K562 (cell line): Measurements from ENCODE around the gene ZNF467. TPM values are rescaled to one million over a fixed set of nuclear protein-coding genes. Genes with fewer than 3 reads are reported as not detected.

Experiments
- CEBPG ChIP-seq, 3 experiments: fragments of 200-800 bp in 1 of 3; sonication (Bioruptor generic) in 1 of 3; sonication (generic) in 1 of 3; formaldehyde crosslinking in 1 of 3; IDR thresholded peaks in 2 of 3; conservative IDR thresholded peaks in 1 of 3; 2 replicates each; pipeline versions ENCODE4 v1.6.1 to v1.8.0; 2016 to 2022; ENCODE audit warnings: missing compliant biosample characterization in 2 of 3, missing genetic modification characterization in 2 of 3, mild to moderate bottlenecking in 1 of 3, missing genetic modification reagents in 1 of 3
- ESRRA ChIP-seq: fragments of 450-650 bp; IDR thresholded peaks from 2 replicates; pipeline ENCODE4 v1.6.1; 2014; ENCODE audit warnings: low read depth, mild to moderate bottlenecking, moderate library complexity, borderline replicate concordance
- HOXB6 ChIP-seq: fragments of 250-450 bp; sonication (Bioruptor Pico); IDR thresholded peaks from 2 replicates; pipeline ENCODE4 v1.5.1; 2022; ENCODE audit warnings: mild to moderate bottlenecking, borderline replicate concordance
- KDM5B ChIP-seq: fragments of 200-600 bp; sonication (generic); IDR thresholded peaks from 2 replicates; pipeline ENCODE4 v1.6.1; 2012; ENCODE audit warnings: low read depth, mild to moderate bottlenecking, moderate library complexity, low read length, control low read depth, inconsistent platforms; ENCODE audit not compliant: insufficient replicate concordance
- L3MBTL2 ChIP-seq: fragments of 450-650 bp; IDR thresholded peaks from 2 replicates; pipeline ENCODE4 v1.6.1; 2016; ENCODE audit warnings: mild to moderate bottlenecking, moderate library complexity
- MTA3 ChIP-seq: fragments of 450-650 bp; formaldehyde crosslinking; IDR thresholded peaks from 2 replicates; pipeline ENCODE4 v1.6.1; 2017; ENCODE audit warnings: mild to moderate bottlenecking, borderline replicate concordance
- NFIC ChIP-seq: fragments of 450-650 bp; IDR thresholded peaks from 2 replicates; pipeline ENCODE4 v1.6.1; 2017; ENCODE audit warnings: mild to moderate bottlenecking, inconsistent platforms
- POLR2G ChIP-seq: fragments of 200-400 bp; formaldehyde crosslinking; IDR thresholded peaks from 2 replicates; pipeline ENCODE4 v1.6.1; 2017; ENCODE audit warnings: low read depth, mild to moderate bottlenecking, antibody characterized with exemption, low read length, moderate library complexity
- SMAD4 ChIP-seq: fragments of 250-450 bp; sonication (Bioruptor Pico); conservative IDR thresholded peaks from 2 replicates; pipeline ENCODE4 v1.8.0; 2021; ENCODE audit warnings: inconsistent platforms, mild to moderate bottlenecking, moderate library complexity
- TOE1 ChIP-seq, 2 experiments: fragments of 450-650 bp in 1 of 2; sonication (generic) in 1 of 2; formaldehyde crosslinking in 1 of 2; IDR thresholded peaks; 2 replicates each; pipeline versions ENCODE4 v1.7.1 to v1.8.0; 2016 to 2022; ENCODE audit warnings: borderline replicate concordance in 2 of 2, mild to moderate bottlenecking in 2 of 2, antibody characterized with exemption in 1 of 2, inconsistent platforms in 1 of 2, low read depth in 1 of 2, missing genetic modification reagents in 1 of 2, moderate library complexity in 1 of 2
- ZC3H4 ChIP-seq: sonication (generic); formaldehyde crosslinking; IDR thresholded peaks from 2 replicates; pipeline ENCODE4 v1.9.0; 2021; ENCODE audit warnings: missing genetic modification reagents, borderline replicate concordance
- ZFP36 ChIP-seq: fragments of 150-350 bp; IDR thresholded peaks from 2 replicates; pipeline ENCODE4 v1.6.1; 2018; ENCODE audit warnings: low read length, low read depth; ENCODE audit not compliant: partially characterized antibody
- ZNF224 ChIP-seq: sonication (generic); formaldehyde crosslinking; IDR thresholded peaks from 2 replicates; pipeline ENCODE4 v1.8.0; 2022; ENCODE audit warnings: mild to moderate bottlenecking, missing genetic modification reagents
- polyA plus RNA-seq, 8 experiments: library from polyadenylated mRNA; depleted of rRNA in 4 of 8; stranded (reverse) in 5 of 8; unstranded in 3 of 8; fragments of >200 nt; fragmentation: Nextera tagmentation in 2 of 8; fragmentation: Illumina TruSeq in 1 of 8; extraction: Ambion mirVana in 2 of 8; extraction: Trizol in 1 of 8; gene quantifications; 2 replicates each; pipeline versions ENCODE4 v1.2.1 to v1.2.3, GENCODE V29; 2011 to 2014; ENCODE audit warnings: inconsistent platforms in 1 of 8, missing spikeins in 1 of 8
- total RNA-seq, 7 experiments: library from RNA; depleted of rRNA in 6 of 7; stranded (reverse); fragments of >200 nt in 6 of 7; fragmentation: Illumina TruSeq in 2 of 7; extraction: Trizol in 2 of 7; gene quantifications; 2 replicates each; pipeline versions ENCODE4 v1.2.1 to v1.2.3, GENCODE V29; 2011 to 2021; ENCODE audit warnings: low replicate concordance in 1 of 7
- TF ChIP-seq, protein P1 (sequence below): sonication (generic); formaldehyde crosslinking; IDR thresholded peaks from 2 replicates; pipeline ENCODE4 v1.8.0; 2022; ENCODE audit warnings: missing genetic modification reagents, mild to moderate bottlenecking, moderate library complexity, borderline replicate concordance
- TF ChIP-seq, protein P2 (sequence below), 3 experiments: IDR thresholded peaks in 2 of 3; conservative IDR thresholded peaks in 1 of 3; 2 replicates each; pipeline ENCODE4 v1.5.1; 2011 to 2012; ENCODE audit warnings: low read length in 3 of 3, mild to moderate bottlenecking in 3 of 3, control low read depth in 2 of 3, improper control_type of control experiment in 1 of 3, inconsistent platforms in 1 of 3, low read depth in 1 of 3, mixed read lengths in 1 of 3, moderate library complexity in 1 of 3; ENCODE audit not compliant: insufficient read depth in 2 of 3
- TF ChIP-seq, protein P3 (sequence below): sonication (generic); formaldehyde crosslinking; IDR thresholded peaks from 2 replicates; pipeline ENCODE4 v1.9.0; 2022; ENCODE audit warnings: mild to moderate bottlenecking, missing genetic modification reagents
- TF ChIP-seq, protein P4 (sequence below): fragments of 450-650 bp; IDR thresholded peaks from 2 replicates; pipeline ENCODE4 v1.6.1; 2018; ENCODE audit not compliant: partially characterized antibody

ZNF467 gene
- total and polyA plus RNA-seq, 9 of the 15 experiments (the other 6 are each of a cell fraction or from before 2014, with no cell fraction given), result 0.32 to 14.2 (median 1.7) TPM

DNA sequence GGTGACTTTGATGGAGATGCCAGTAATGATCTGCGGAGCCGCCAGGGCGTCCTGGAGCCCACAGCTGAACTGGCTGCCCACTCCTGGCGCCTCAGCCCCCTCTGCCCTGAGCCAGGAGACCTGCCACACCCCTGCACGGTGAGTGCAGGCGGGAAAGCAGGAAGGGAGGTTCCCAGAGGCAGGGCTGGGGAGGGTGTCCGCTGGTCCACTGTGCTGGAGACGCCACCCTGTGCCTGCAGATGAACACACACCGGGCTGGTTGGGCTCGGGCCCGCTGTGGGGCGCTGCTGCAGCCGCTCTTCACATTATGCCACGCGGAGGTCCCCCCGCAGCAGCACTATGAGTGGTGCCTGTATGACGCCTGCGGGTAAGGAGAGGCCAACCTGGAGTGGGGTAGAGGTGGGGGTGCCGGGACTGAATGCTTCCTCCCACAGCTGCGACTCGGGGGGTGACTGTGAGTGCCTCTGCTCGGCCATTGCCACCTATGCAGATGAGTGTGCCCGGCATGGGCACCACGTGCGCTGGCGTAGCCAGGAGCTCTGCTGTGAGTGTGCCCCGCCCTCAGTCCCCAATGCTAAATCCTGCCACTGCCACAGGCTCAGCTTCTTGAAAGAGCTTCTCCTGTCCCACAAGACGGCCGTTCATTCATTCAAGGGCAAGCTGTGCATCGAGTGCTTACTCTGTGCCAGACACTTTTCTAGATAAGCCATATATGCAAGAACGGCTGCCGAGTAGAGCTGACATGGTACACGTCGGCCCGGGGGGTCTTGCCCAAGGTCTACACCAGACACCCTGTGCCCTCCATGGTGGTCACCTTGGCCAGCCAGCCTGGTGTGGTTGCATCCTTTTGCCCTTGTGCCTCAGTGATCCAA is 14.3 kb upstream of the ZNF467 start (continued):
- peak; percentile 7; the same call in 1 of the 2 replicates for TF ChIP-seq CEBPG (CRISPR knock-in tag; IDR thresholded peaks at IDR 0.05)
- TF ChIP-seq CEBPG (tag; conservative IDR thresholded peaks at IDR 0.05 in 1 of 2, IDR thresholded peaks at IDR 0.05 in 1 of 2), result no peak
- TF ChIP-seq, protein P1, sequence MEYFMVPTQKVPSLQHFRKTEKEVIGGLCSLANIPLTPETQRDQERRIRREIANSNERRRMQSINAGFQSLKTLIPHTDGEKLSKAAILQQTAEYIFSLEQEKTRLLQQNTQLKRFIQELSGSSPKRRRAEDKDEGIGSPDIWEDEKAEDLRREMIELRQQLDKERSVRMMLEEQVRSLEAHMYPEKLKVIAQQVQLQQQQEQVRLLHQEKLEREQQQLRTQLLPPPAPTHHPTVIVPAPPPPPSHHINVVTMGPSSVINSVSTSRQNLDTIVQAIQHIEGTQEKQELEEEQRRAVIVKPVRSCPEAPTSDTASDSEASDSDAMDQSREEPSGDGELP (CRISPR knock-in tag), result peak; percentile 77
- peak; percentile 85; the same call in 1 of the 2 replicates for TF ChIP-seq MTA3
- TF ChIP-seq, protein P2, sequence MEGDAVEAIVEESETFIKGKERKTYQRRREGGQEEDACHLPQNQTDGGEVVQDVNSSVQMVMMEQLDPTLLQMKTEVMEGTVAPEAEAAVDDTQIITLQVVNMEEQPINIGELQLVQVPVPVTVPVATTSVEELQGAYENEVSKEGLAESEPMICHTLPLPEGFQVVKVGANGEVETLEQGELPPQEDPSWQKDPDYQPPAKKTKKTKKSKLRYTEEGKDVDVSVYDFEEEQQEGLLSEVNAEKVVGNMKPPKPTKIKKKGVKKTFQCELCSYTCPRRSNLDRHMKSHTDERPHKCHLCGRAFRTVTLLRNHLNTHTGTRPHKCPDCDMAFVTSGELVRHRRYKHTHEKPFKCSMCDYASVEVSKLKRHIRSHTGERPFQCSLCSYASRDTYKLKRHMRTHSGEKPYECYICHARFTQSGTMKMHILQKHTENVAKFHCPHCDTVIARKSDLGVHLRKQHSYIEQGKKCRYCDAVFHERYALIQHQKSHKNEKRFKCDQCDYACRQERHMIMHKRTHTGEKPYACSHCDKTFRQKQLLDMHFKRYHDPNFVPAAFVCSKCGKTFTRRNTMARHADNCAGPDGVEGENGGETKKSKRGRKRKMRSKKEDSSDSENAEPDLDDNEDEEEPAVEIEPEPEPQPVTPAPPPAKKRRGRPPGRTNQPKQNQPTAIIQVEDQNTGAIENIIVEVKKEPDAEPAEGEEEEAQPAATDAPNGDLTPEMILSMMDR (IDR thresholded peaks at IDR 0.05 in 2 of 3, conservative IDR thresholded peaks at IDR 0.05 in 1 of 3; ENCODE audit: insufficient read depth in 2 of 3, low read depth in 1 of 3, low read length in 3 of 3), result peak; percentile 83 to 99 (median 99)
- no peak for TF ChIP-seq HOXB6 (CRISPR knock-in tag)
- peak; percentile 95 for TF ChIP-seq L3MBTL2
- TF ChIP-seq ZFP36, result peak; percentile 25
- no peak for TF ChIP-seq ZNF224
- TF ChIP-seq, protein P3, sequence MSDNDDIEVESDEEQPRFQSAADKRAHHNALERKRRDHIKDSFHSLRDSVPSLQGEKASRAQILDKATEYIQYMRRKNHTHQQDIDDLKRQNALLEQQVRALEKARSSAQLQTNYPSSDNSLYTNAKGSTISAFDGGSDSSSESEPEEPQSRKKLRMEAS, result peak; percentile 93
- peak; percentile 58; the same call in 1 of the 2 replicates for TF ChIP-seq TOE1 (IDR thresholded peaks at IDR 0.05; ENCODE audit: borderline replicate concordance)
- no peak; the same call in 1 of the 2 replicates for TF ChIP-seq TOE1 (CRISPR knock-in tag; IDR thresholded peaks at IDR 0.05; ENCODE audit: borderline replicate concordance, low read depth)
- peak; percentile 48; the same call in 1 of the 2 replicates for TF ChIP-seq POLR2G
- TF ChIP-seq ZC3H4 (CRISPR knock-in tag), result peak; percentile 77; the same call in 1 of the 2 replicates
- TF ChIP-seq SMAD4, result peak; percentile 54
- TF ChIP-seq NFIC, result peak; percentile 41
- peak; percentile 25; the same call in 1 of the 2 replicates for TF ChIP-seq ESRRA
- TF ChIP-seq, protein P4, sequence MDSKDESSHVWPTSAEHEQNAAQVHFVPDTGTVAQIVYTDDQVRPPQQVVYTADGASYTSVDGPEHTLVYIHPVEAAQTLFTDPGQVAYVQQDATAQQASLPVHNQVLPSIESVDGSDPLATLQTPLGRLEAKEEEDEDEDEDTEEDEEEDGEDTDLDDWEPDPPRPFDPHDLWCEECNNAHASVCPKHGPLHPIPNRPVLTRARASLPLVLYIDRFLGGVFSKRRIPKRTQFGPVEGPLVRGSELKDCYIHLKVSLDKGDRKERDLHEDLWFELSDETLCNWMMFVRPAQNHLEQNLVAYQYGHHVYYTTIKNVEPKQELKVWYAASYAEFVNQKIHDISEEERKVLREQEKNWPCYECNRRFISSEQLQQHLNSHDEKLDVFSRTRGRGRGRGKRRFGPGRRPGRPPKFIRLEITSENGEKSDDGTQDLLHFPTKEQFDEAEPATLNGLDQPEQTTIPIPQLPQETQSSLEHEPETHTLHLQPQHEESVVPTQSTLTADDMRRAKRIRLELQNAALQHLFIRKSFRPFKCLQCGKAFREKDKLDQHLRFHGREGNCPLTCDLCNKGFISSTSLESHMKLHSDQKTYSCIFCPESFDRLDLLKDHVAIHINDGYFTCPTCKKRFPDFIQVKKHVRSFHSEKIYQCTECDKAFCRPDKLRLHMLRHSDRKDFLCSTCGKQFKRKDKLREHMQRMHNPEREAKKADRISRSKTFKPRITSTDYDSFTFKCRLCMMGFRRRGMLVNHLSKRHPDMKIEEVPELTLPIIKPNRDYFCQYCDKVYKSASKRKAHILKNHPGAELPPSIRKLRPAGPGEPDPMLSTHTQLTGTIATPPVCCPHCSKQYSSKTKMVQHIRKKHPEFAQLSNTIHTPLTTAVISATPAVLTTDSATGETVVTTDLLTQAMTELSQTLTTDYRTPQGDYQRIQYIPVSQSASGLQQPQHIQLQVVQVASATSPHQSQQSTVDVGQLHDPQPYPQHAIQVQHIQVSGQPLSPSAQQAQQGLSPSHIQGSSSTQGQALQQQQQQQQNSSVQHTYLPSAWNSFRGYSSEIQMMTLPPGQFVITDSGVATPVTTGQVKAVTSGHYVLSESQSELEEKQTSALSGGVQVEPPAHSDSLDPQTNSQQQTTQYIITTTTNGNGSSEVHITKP, result peak; percentile 62
- peak; percentile 37 for TF ChIP-seq KDM5B
